ACC112 (cell line): ENCODE data around the gene NAA16.

Source experiments
- H2AFZ ChIP-seq: fragments of 200-600 bp; sonication (generic); one replicate; pipeline ENCODE4 v1.6.0; 2017; ENCODE audit warnings: antibody characterized with exemption, low read length; ENCODE audit not compliant: unreplicated experiment
- H3K27ac ChIP-seq: fragments of 200-600 bp; sonication (generic); 2 replicates; pipeline ENCODE4 v1.5.1; 2014; ENCODE audit warnings: low read depth, mild to moderate bottlenecking, antibody characterized with exemption, low read length, moderate library complexity
- H3K27me3 ChIP-seq: fragments of 200-600 bp; sonication (generic); 2 replicates; pipeline ENCODE4 v1.6.1; 2014; ENCODE audit warnings: mild to moderate bottlenecking, antibody characterized with exemption, low read length, moderate library complexity, mixed read lengths; ENCODE audit not compliant: insufficient read depth
- H3K36me3 ChIP-seq: fragments of 200-600 bp; sonication (generic); 2 replicates; pipeline ENCODE4 v1.6.1; 2016; ENCODE audit warnings: mild to moderate bottlenecking, antibody characterized with exemption, low read length, moderate library complexity, mixed read lengths; ENCODE audit not compliant: insufficient read depth
- H3K4me1 ChIP-seq: fragments of 200-600 bp; sonication (generic); one replicate; pipeline ENCODE4 v1.6.1; 2016; ENCODE audit warnings: low read length, mixed read lengths; ENCODE audit not compliant: insufficient read depth, unreplicated experiment, control insufficient read depth
- H3K4me3 ChIP-seq: fragments of 200-600 bp; sonication (generic); 2 replicates; pipeline ENCODE4 v1.5.1; 2014; ENCODE audit warnings: mild to moderate bottlenecking, low read depth, low read length
- H3K79me2 ChIP-seq: fragments of 200-600 bp; sonication (generic); one replicate; pipeline ENCODE4 v1.6.0; 2016; ENCODE audit warnings: low read length; ENCODE audit not compliant: control insufficient read depth, unreplicated experiment, insufficient read depth

NAA16 gene

GRCh38 chr13:41388143-41388881 is 77.2 kb downstream of the NAA16 start:
- Histone ChIP-seq H3K79me2 (no peaks in the 10 kb centered on the region), H3K4me3 (no peak overlapping the region), H3K4me1 (no peaks in the 10 kb centered on the region), H3K27me3 (0 out of 2 replicates have a peak, but pooled peaks cover under 1% of the 10 kb centered on the region), H2AFZ (no peak overlapping the region), H3K36me3 (no peaks in the 10 kb centered on the region), H3K27ac (no peak overlapping the region)

GRCh38 chr13:41389580-41389979 is 78.5 kb downstream of the NAA16 start:
- Histone ChIP-seq H3K27ac (no peak overlapping the region), H3K4me3 (no peak overlapping the region), H3K79me2 (no peaks in the 10 kb centered on the region), H3K27me3 (no peaks in the 10 kb centered on the region), H3K4me1 (no peaks in the 10 kb centered on the region), H2AFZ (no peak overlapping the region), H3K36me3 (no peaks in the 10 kb centered on the region)

- no peaks in the 10 kb centered on the region for H3K79me2 ChIP-seq
- no peaks in the 10 kb centered on the region for H3K27me3 ChIP-seq
- no peaks in the 10 kb centered on the region for H3K4me1 ChIP-seq
- H2AFZ ChIP-seq, result no peak overlapping the region
- H3K36me3 ChIP-seq, result no peaks in the 10 kb centered on the region
- H3K4me3 ChIP-seq, result no peak overlapping the region
- H3K27ac ChIP-seq, result no peak overlapping the region
These were observed 83.1 kb downstream of the NAA16 start for GRCh38 chr13:41394166-41394565.

GRCh38 chr13:41398494-41399170 is 87.6 kb downstream of the NAA16 start:
- H3K36me3 ChIP-seq, result no peaks in the 10 kb centered on the region
- no peaks in the 10 kb centered on the region for H3K79me2 ChIP-seq
- no peak overlapping the region for H2AFZ ChIP-seq

GRCh38 chr13:41401366-41401765 is 90.3 kb downstream of the NAA16 start:
- no peaks in the 10 kb centered on the region for H3K4me1 ChIP-seq
- no peaks in the 10 kb centered on the region for H3K27me3 ChIP-seq
- H3K36me3 ChIP-seq, result no peaks in the 10 kb centered on the region
- no peak overlapping the region for H3K27ac ChIP-seq
- no peak overlapping the region for H3K4me3 ChIP-seq
- H2AFZ ChIP-seq, result no peak overlapping the region
- no peaks in the 10 kb centered on the region for H3K79me2 ChIP-seq

More at GRCh38 chr13:41398494-41399170, 87.6 kb downstream of the NAA16 start:
- Histone ChIP-seq H3K27me3 (no peaks in the 10 kb centered on the region), H3K27ac (no peak overlapping the region), H3K4me1 (no peaks in the 10 kb centered on the region), H3K4me3 (no peak overlapping the region)

- H3K27me3 ChIP-seq, result no peaks in the 10 kb centered on the region
- H3K4me1 ChIP-seq, result no peaks in the 10 kb centered on the region
- no peak overlapping the region for H2AFZ ChIP-seq
- no peaks in the 10 kb centered on the region for H3K36me3 ChIP-seq
- no peak overlapping the region for H3K4me3 ChIP-seq
- no peaks in the 10 kb centered on the region for H3K79me2 ChIP-seq
- no peak overlapping the region for H3K27ac ChIP-seq
These were observed 91.8 kb downstream of the NAA16 start for GRCh38 chr13:41402691-41403511.

- Histone ChIP-seq H3K4me1 (no peaks in the 10 kb centered on the region), H3K36me3 (no peaks in the 10 kb centered on the region), H2AFZ (no peak overlapping the region), H3K27me3 (no peaks in the 10 kb centered on the region), H3K27ac (no peak overlapping the region), H3K4me3 (no peak overlapping the region), H3K79me2 (no peaks in the 10 kb centered on the region)
These were observed 92.9 kb downstream of the NAA16 start for GRCh38 chr13:41403983-41404382.

GRCh38 chr13:41405367-41405766 is 94.3 kb downstream of the NAA16 start:
- Histone ChIP-seq H2AFZ (no peak overlapping the region), H3K79me2 (no peaks in the 10 kb centered on the region), H3K27ac (no peak overlapping the region), H3K4me3 (no peak overlapping the region), H3K27me3 (no peaks in the 10 kb centered on the region), H3K4me1 (no peaks in the 10 kb centered on the region), H3K36me3 (no peaks in the 10 kb centered on the region)

- Histone ChIP-seq H3K27me3 (no peaks in the 10 kb centered on the region), H3K4me1 (no peaks in the 10 kb centered on the region), H3K4me3 (no peak overlapping the region), H3K79me2 (no peaks in the 10 kb centered on the region), H3K36me3 (no peaks in the 10 kb centered on the region), H3K27ac (no peak overlapping the region), H2AFZ (no peak overlapping the region)
These were observed 96.3 kb downstream of the NAA16 start for GRCh38 chr13:41407380-41407779.

- Histone ChIP-seq H3K79me2 (no peaks in the 10 kb centered on the region), H3K27ac (no peak overlapping the region), H3K4me1 (no peaks in the 10 kb centered on the region), H2AFZ (no peak overlapping the region), H3K4me3 (no peak overlapping the region), H3K36me3 (no peaks in the 10 kb centered on the region), H3K27me3 (no peaks in the 10 kb centered on the region)
These were observed 97.1 kb downstream of the NAA16 start for GRCh38 chr13:41408121-41408520.
